Keratinocyte (primary cell): ENCODE measurements around the gene SDC3. TPM values are rescaled to one million over a fixed set of nuclear protein-coding genes. Genes with fewer than 3 reads are reported as not detected.

Experiments used
- DNase-seq: peaks from one replicate; pipeline ENCODE4 v3.0.0-alpha.2; 2011; ENCODE audit warnings: low read depth, missing footprints, low spot score
- FAIRE-seq: peaks from 2 replicates; lab custom pipeline; 2011; peaks lifted over from hg19 to GRCh38; lab: Jason Lieb, UNC
- H2AFZ ChIP-seq: 2 replicates; pipeline ENCODE4 v1.6.0; 2012; ENCODE audit warnings: low read length, control low read depth, inconsistent platforms; ENCODE audit not compliant: control insufficient read depth
- H3K27ac ChIP-seq: 2 replicates; pipeline ENCODE4 v1.5.1; 2011; ENCODE audit warnings: low read length; ENCODE audit not compliant: control insufficient read depth, insufficient read depth
- H3K27me3 ChIP-seq: 3 replicates; pipeline ENCODE4 v1.6.0; 2011; ENCODE audit warnings: low read length; ENCODE audit not compliant: control insufficient read depth, insufficient read depth; ENCODE audit errors: extremely low read depth
- H3K36me3 ChIP-seq, 2 experiments: 2 replicates in 1 of 2; 3 replicates in 1 of 2; pipeline ENCODE4 v1.5.1; 2011; ENCODE audit warnings: low read length in 2 of 2, mild to moderate bottlenecking in 1 of 2; ENCODE audit not compliant: control insufficient read depth in 2 of 2, insufficient read depth in 2 of 2; ENCODE audit errors: extremely low read depth in 1 of 2
- H3K4me1 ChIP-seq: 3 replicates; pipeline ENCODE4 v1.5.1; 2011; ENCODE audit warnings: low read length; ENCODE audit not compliant: control insufficient read depth, insufficient read depth; ENCODE audit errors: extremely low read depth
- H3K4me2 ChIP-seq: 3 replicates; pipeline ENCODE4 v1.6.0; 2011; ENCODE audit warnings: low read depth, low read length; ENCODE audit not compliant: control insufficient read depth, insufficient read depth; ENCODE audit errors: extremely low read depth
- H3K4me3 ChIP-seq, 3 experiments: fragments of 200-600 bp in 1 of 3; sonication (generic) in 1 of 3; 2 replicates in 2 of 3; 3 replicates in 1 of 3; pipeline ENCODE4 v1.5.1; 2011 to 2016; ENCODE audit warnings: low read length in 3 of 3, mild to moderate bottlenecking in 3 of 3, control low read depth in 2 of 3, inconsistent platforms in 1 of 3, low read depth in 1 of 3, mixed read lengths in 1 of 3, mixed run types in 1 of 3, moderate library complexity in 1 of 3; ENCODE audit not compliant: control insufficient read depth in 2 of 3, insufficient read depth in 2 of 3; ENCODE audit errors: extremely low read depth in 1 of 3
- H3K79me2 ChIP-seq: 2 replicates; pipeline ENCODE4 v1.6.0; 2012; ENCODE audit warnings: low read length; ENCODE audit not compliant: control insufficient read depth, insufficient read depth
- H3K9ac ChIP-seq: 3 replicates; pipeline ENCODE4 v1.6.0; 2011; ENCODE audit warnings: low read length; ENCODE audit not compliant: control insufficient read depth, insufficient read depth; ENCODE audit errors: extremely low read depth
- H3K9me1 ChIP-seq: 3 replicates; pipeline ENCODE4 v1.6.0; 2011; ENCODE audit warnings: low read length; ENCODE audit not compliant: control insufficient read depth, insufficient read depth; ENCODE audit errors: extremely low read depth
- H3K9me3 ChIP-seq: 2 replicates; pipeline ENCODE4 v1.5.1; 2012; ENCODE audit warnings: low read depth, low read length; ENCODE audit not compliant: control insufficient read depth
- H4K20me1 ChIP-seq: 3 replicates; pipeline ENCODE4 v1.6.0; 2011; ENCODE audit warnings: low read length; ENCODE audit not compliant: control insufficient read depth, insufficient read depth; ENCODE audit errors: extremely low read depth
- CTCF ChIP-seq, 3 experiments: IDR thresholded peaks in 1 of 3; conservative IDR thresholded peaks in 1 of 3; optimal IDR thresholded peaks in 1 of 3; 2 replicates in 2 of 3; 3 replicates in 1 of 3; pipeline versions ENCODE3 to v1.5.1; 2011; ENCODE audit warnings: low read length in 3 of 3, mild to moderate bottlenecking in 3 of 3, moderate library complexity in 2 of 3, control low read depth in 1 of 3, inconsistent platforms in 1 of 3; ENCODE audit not compliant: insufficient read depth in 2 of 3; ENCODE audit errors: extremely low read depth in 1 of 3
- EZH2 ChIP-seq: IDR thresholded peaks from one replicate; pipeline ENCODE4 v1.6.1; 2012; ENCODE audit warnings: inconsistent platforms, mild to moderate bottlenecking, low read length, moderate library complexity
- dilution Hi-C: fragments of 300-500 bp; cut with MboI; formaldehyde crosslinking; loops from one replicate; pipeline ENCODE4 v1.7.0; 2020; ENCODE audit warnings: low sequenced_read_pairs; ENCODE audit not compliant: extremely low pct_ligation_motif_present
- polyA plus RNA-seq, 5 experiments: library from polyadenylated mRNA; depleted of rRNA in 3 of 5; stranded (reverse) in 3 of 5; stranded (forward) in 1 of 5; unstranded in 1 of 5; fragments of >200 nt; gene quantifications; 1 replicate in 1 of 5; 2 replicates in 3 of 5; 3 replicates in 1 of 5; pipeline versions ENCODE4 v1.2.1 to v1.2.3, GENCODE V29; 2011 to 2012; ENCODE audit warnings: missing spikeins in 2 of 5, low read depth in 1 of 5, low replicate concordance in 1 of 5

Gene SDC3
- polyA plus RNA-seq, 1 donor (not counting 4 experiments of a cell fraction or from before 2014, with no cell fraction given) = 8.8 TPM

GRCh38 chr1:30899577-30900389 lies 8.8 kb downstream of the SDC3 start:
- H3K4me3 ChIP-seq = no peak overlapping the region
- dilution Hi-C loops = loop anchor here (25.0 kb wide), 1 partner anchor 87 kb away; no protein-coding TSS in a partner anchor
- no peak overlapping the region for H2AFZ ChIP-seq
- no peaks in the 10 kb centered on the region for H3K9me3 ChIP-seq
- DNase-seq = no peak
- no peak overlapping the region for H3K9ac ChIP-seq
- H3K79me2 ChIP-seq = no peaks in the 10 kb centered on the region
- no peaks in the 10 kb centered on the region for H3K9me1 ChIP-seq
- H3K27ac ChIP-seq = no peak overlapping the region
- no peaks in the 10 kb centered on the region for H3K4me1 ChIP-seq
- no peak for FAIRE-seq
- peaks cover 6% of the 10 kb centered on the region for H4K20me1 ChIP-seq
- no peaks in the 10 kb centered on the region for H3K27me3 ChIP-seq
- H3K36me3 ChIP-seq = no peaks in the 10 kb centered on the region
- no peak for TF ChIP-seq EZH2
- no peak for TF ChIP-seq CTCF (optimal IDR thresholded peaks at IDR 0.05 in 1 of 3, IDR thresholded peaks at IDR 0.05 in 1 of 3, conservative IDR thresholded peaks at IDR 0.05 in 1 of 3; ENCODE audit: extremely low read depth in 1 of 3, insufficient read depth in 2 of 3, low read length in 3 of 3)
- H3K4me2 ChIP-seq = no peak overlapping the region

GRCh38 chr1:30898031-30898815 lies 10.3 kb downstream of the SDC3 start:
- H3K9ac ChIP-seq = no peak overlapping the region
- FAIRE-seq = no peak
- no peak for DNase-seq
- no peak overlapping the region for H3K27ac ChIP-seq
- no peaks in the 10 kb centered on the region for H3K79me2 ChIP-seq
- TF ChIP-seq CTCF (optimal IDR thresholded peaks at IDR 0.05 in 1 of 3, IDR thresholded peaks at IDR 0.05 in 1 of 3, conservative IDR thresholded peaks at IDR 0.05 in 1 of 3; ENCODE audit: extremely low read depth in 1 of 3, insufficient read depth in 2 of 3, low read length in 3 of 3) (no peak), EZH2 (no peak)
- no peaks in the 10 kb centered on the region for H3K27me3 ChIP-seq
- no peak overlapping the region for H3K4me2 ChIP-seq
- H4K20me1 ChIP-seq = peaks cover 6% of the 10 kb centered on the region
- H3K36me3 ChIP-seq = no peaks in the 10 kb centered on the region
- dilution Hi-C loops = no loop called here
- no peak overlapping the region for H2AFZ ChIP-seq
- H3K9me3 ChIP-seq = no peaks in the 10 kb centered on the region
- H3K4me1 ChIP-seq = no peaks in the 10 kb centered on the region
- no peak overlapping the region for H3K4me3 ChIP-seq
- H3K9me1 ChIP-seq = no peaks in the 10 kb centered on the region
